Measurements from ENCODE around the gene ANOS1. TPM values are rescaled to one million over a fixed set of nuclear protein-coding genes. Genes with fewer than 3 reads are reported as not detected.

ANOS1 gene
- total and polyA plus RNA-seq, 2 of the 8 experiments (the other 6 are each of a cell fraction or from before 2014, with no cell fraction given): 34.4 to 59.0 TPM

DNA sequence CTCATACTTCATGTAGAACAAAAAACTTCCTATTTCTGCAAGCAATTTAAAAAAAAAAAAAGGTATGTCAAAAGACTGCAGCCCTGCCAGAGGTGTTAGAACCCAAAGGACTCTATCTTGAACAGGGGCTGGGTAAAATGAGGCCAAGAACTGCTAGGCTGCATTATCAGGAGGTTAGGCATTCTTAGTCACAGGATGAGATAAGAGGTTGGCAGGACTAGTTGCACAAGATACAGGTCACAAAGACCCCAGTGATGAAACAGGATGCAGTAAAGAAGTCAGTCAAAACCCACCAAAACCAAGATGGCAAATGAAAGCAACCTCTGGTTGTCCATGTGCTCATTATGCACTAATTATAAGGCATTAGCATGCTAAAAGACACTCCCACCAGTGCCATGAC is 104.1 kb downstream of the ANOS1 start (continued):
- TF ChIP-seq, protein P1, sequence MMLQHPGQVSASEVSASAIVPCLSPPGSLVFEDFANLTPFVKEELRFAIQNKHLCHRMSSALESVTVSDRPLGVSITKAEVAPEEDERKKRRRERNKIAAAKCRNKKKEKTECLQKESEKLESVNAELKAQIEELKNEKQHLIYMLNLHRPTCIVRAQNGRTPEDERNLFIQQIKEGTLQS (IDR thresholded peaks at IDR 0.05; ENCODE audit: insufficient read depth, low read depth, low read length): no peak
- TF ChIP-seq POLR2A (IDR thresholded peaks at IDR 0.05; ENCODE audit: control extremely low read depth in 1 of 2, low read depth in 2 of 2, low read length in 2 of 2): no peak
- no peak for TF ChIP-seq SP2 (IDR thresholded peaks at IDR 0.05; ENCODE audit: low read length)
